ENCODE data around the gene RHOBTB3.

DNA sequence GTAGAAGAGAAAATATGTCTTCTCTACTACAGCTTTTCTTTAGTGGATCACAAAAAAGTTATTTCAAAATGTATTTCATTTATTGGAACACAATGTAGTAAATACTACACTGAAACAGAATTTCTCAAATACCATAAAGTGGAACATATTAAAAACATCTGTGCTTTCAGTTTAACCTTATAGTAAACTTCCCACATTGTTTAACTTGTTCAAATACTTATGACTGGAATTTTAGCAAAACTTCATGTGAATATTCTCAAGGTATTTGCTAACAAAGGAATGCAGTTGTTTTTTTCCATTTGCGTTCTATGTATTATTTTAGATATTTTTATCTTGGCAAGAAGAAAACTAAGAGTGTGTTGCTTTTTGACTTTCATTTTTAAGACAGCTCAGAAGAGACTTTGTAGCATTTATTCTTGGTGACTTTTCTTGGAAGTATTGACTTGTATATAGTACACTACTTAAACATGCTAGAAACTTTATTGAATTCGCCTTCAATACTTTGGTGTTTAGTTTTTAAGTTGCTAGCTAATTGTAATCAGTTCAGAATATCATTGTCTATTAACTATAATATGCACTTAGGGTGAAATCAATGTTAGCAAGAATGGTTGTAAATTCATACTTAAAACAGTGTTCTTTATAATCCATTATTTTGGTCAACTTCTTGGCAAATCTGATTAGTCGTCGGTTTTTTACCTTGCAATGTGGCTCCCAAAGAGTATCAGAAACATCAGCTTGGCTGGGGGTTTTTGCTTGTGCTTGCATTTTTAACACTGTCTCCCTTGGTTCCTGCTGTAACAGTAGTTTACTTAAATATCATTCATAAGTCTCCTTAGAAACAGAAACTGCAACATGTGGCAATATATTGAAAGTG is 5.0 kb upstream of the RHOBTB3 start:
- no peak for TF ChIP-seq CTCF (conservative IDR thresholded peaks at IDR 0.05; ENCODE audit: low read length)
- TF ChIP-seq EZH2phosphoT487 (IDR thresholded peaks at IDR 0.05; ENCODE audit: borderline replicate concordance) = no peak
